ENCODE measurements around the gene ASB3.
"Not testable (repeated sequence)": the region's sequence is repeated elsewhere in the genome, so short reads cannot be mapped to it uniquely, and the experiment has no call there.

ASB3 gene

GRCh38 chr2:53777134-53777533 lies 9.6 kb downstream of the ASB3 start:
- no peaks in the 10 kb centered on the region for H3K9me3 Mint-ChIP-seq
- ATAC-seq (replicated peaks) (no peak), DNase-seq (no peak)
- H3K36me3 Mint-ChIP-seq (ENCODE audit: insufficient read depth) = peaks cover 27% of the 10 kb centered on the region
- peak overlapping the region in 1 of 2 donors; percentile 1 for H3K27ac Mint-ChIP-seq
- peaks cover 12 to 24% of the 10 kb centered on the region in 2 donors for H3K4me1 Mint-ChIP-seq (ENCODE audit: low read depth in 2 of 2)
- H3K4me3 Mint-ChIP-seq = no peak overlapping the region
- H3K27me3 Mint-ChIP-seq = no peaks in the 10 kb centered on the region

- Mint-ChIP-seq H3K27me3 (no peaks in the 10 kb centered on the region), H3K36me3 (ENCODE audit: insufficient read depth) (peaks cover 17% of the 10 kb centered on the region), H3K4me3 (no peak overlapping the region), H3K4me1 (ENCODE audit: low read depth in 2 of 2) (peaks cover 6 to 13% of the 10 kb centered on the region in 2 donors), H3K27ac (no peak overlapping the region), H3K9me3 (no peaks in the 10 kb centered on the region)
- no peak for DNase-seq
- no peak for ATAC-seq (replicated peaks)
Measured at GRCh38 chr2:53770264-53770663, 16.5 kb downstream of the ASB3 start.

GRCh38 chr2:53769318-53769945 lies 17.3 kb downstream of the ASB3 start:
- peaks cover 16% of the 10 kb centered on the region for H3K36me3 Mint-ChIP-seq (ENCODE audit: insufficient read depth)
- no peaks in the 10 kb centered on the region for H3K9me3 Mint-ChIP-seq
- H3K4me3 Mint-ChIP-seq = no peak overlapping the region
- H3K27me3 Mint-ChIP-seq = no peaks in the 10 kb centered on the region
- DNase-seq = no peak
- H3K27ac Mint-ChIP-seq = no peak overlapping the region
- H3K4me1 Mint-ChIP-seq (ENCODE audit: low read depth in 2 of 2) = peaks cover 6 to 13% of the 10 kb centered on the region in 2 donors
- no peak for ATAC-seq (replicated peaks)

GRCh38 chr2:53768242-53768542 lies 18.6 kb downstream of the ASB3 start:
- DNase-seq (no peak), ATAC-seq (replicated peaks) (no peak)
- H3K27ac Mint-ChIP-seq = peak overlapping the region; percentile 96 to 97

GRCh38 chr2:53767405-53768241 lies 19.1 kb downstream of the ASB3 start, which contains the start of gene CHAC2:
CHAC2 (plus strand) TSS chr2:53767804; CDS start chr2:53767887, 83 bp downstream.
- peak; percentile 81 to 82 (median 81) for DNase-seq
- Mint-ChIP-seq H3K27ac (peak within 1 kb of the TSS; percentile 96 to 97), H3K9me3 (no peaks in the 10 kb centered on the region), H3K27me3 (no peaks in the 10 kb centered on the region), H3K4me1 (ENCODE audit: low read depth in 2 of 2) (peaks cover 6 to 13% of the 10 kb centered on the region in 2 donors), H3K36me3 (ENCODE audit: insufficient read depth) (peaks cover 19% of the 10 kb centered on the region), H3K4me3 (peak within 1 kb of the TSS; percentile 95 to 96)
- ATAC-seq (replicated peaks) = peak; percentile 91

More at GRCh38 chr2:53768242-53768542, 18.6 kb downstream of the ASB3 start:
- H3K27me3 Mint-ChIP-seq = no peaks in the 10 kb centered on the region
- H3K9me3 Mint-ChIP-seq = no peaks in the 10 kb centered on the region
- peaks cover 6 to 13% of the 10 kb centered on the region in 2 donors for H3K4me1 Mint-ChIP-seq (ENCODE audit: low read depth in 2 of 2)
- peaks cover 15% of the 10 kb centered on the region for H3K36me3 Mint-ChIP-seq (ENCODE audit: insufficient read depth)
- H3K4me3 Mint-ChIP-seq = peak overlapping the region; percentile 95 to 96

GRCh38 chr2:53765767-53766166 lies 21.0 kb downstream of the ASB3 start:
- H3K27me3 Mint-ChIP-seq = no peaks in the 10 kb centered on the region
- no peaks in the 10 kb centered on the region for H3K9me3 Mint-ChIP-seq
- ATAC-seq (replicated peaks) = no peak
- no peak for DNase-seq
- H3K4me1 Mint-ChIP-seq (ENCODE audit: low read depth in 2 of 2) = peaks cover 6 to 13% of the 10 kb centered on the region in 2 donors
- H3K27ac Mint-ChIP-seq = no peak overlapping the region
- no peak overlapping the region for H3K4me3 Mint-ChIP-seq
- peaks cover 19% of the 10 kb centered on the region for H3K36me3 Mint-ChIP-seq (ENCODE audit: insufficient read depth)

- H3K36me3 Mint-ChIP-seq (ENCODE audit: insufficient read depth); DNase-seq; H3K27me3 Mint-ChIP-seq; H3K27ac Mint-ChIP-seq; H3K9me3 Mint-ChIP-seq; ATAC-seq (replicated peaks); H3K4me3 Mint-ChIP-seq; H3K4me1 Mint-ChIP-seq (ENCODE audit: low read depth in 2 of 2): not testable (repeated sequence)
Measured at GRCh38 chr2:53757206-53757605, 29.5 kb downstream of the ASB3 start.

GRCh38 chr2:53756644-53757043 lies 30.1 kb downstream of the ASB3 start:
- no peak for DNase-seq
- Mint-ChIP-seq H3K27me3 (no peaks in the 10 kb centered on the region), H3K9me3 (no peaks in the 10 kb centered on the region), H3K4me1 (ENCODE audit: low read depth in 2 of 2) (peaks cover 3 to 7% of the 10 kb centered on the region in 2 donors), H3K36me3 (ENCODE audit: insufficient read depth) (peaks cover 8% of the 10 kb centered on the region), H3K4me3 (no peak overlapping the region), H3K27ac (no peak overlapping the region)
- ATAC-seq (replicated peaks) = no peak

GRCh38 chr2:53755121-53755520 lies 31.6 kb downstream of the ASB3 start:
- H3K27ac Mint-ChIP-seq = no peak overlapping the region
- H3K4me1 Mint-ChIP-seq (ENCODE audit: low read depth in 2 of 2) = peaks cover 3 to 7% of the 10 kb centered on the region in 2 donors
- no peak overlapping the region for H3K4me3 Mint-ChIP-seq
- ATAC-seq (replicated peaks) = no peak
- H3K36me3 Mint-ChIP-seq (ENCODE audit: insufficient read depth) = peaks cover 6% of the 10 kb centered on the region
- no peaks in the 10 kb centered on the region for H3K9me3 Mint-ChIP-seq
- no peaks in the 10 kb centered on the region for H3K27me3 Mint-ChIP-seq
- DNase-seq = no peak

GRCh38 chr2:53753041-53753440 lies 33.7 kb downstream of the ASB3 start:
- Mint-ChIP-seq H3K27me3 (no peaks in the 10 kb centered on the region), H3K9me3 (no peaks in the 10 kb centered on the region), H3K36me3 (ENCODE audit: insufficient read depth) (peaks cover 13% of the 10 kb centered on the region), H3K4me1 (ENCODE audit: low read depth in 2 of 2) (peaks cover 3 to 7% of the 10 kb centered on the region in 2 donors), H3K4me3 (no peak overlapping the region), H3K27ac (peak overlapping the region in 1 of 2 donors; percentile 3)
- ATAC-seq (replicated peaks) (no peak), DNase-seq (no peak)

- no peaks in the 10 kb centered on the region for H3K27me3 Mint-ChIP-seq
- peak overlapping the region in 1 of 2 donors; percentile 15 for H3K27ac Mint-ChIP-seq
- DNase-seq = no peak
- no peaks in the 10 kb centered on the region for H3K9me3 Mint-ChIP-seq
- H3K4me3 Mint-ChIP-seq = no peak overlapping the region
- H3K4me1 Mint-ChIP-seq (ENCODE audit: low read depth in 2 of 2) = peaks cover 4 to 7% of the 10 kb centered on the region in 2 donors
- peaks cover 19% of the 10 kb centered on the region for H3K36me3 Mint-ChIP-seq (ENCODE audit: insufficient read depth)
- ATAC-seq (replicated peaks) = no peak
Measured at GRCh38 chr2:53752385-53752784, 34.4 kb downstream of the ASB3 start.

GRCh38 chr2:53751728-53752127 lies 35.0 kb downstream of the ASB3 start:
- Mint-ChIP-seq H3K27ac (peak overlapping the region in 1 of 2 donors; percentile 15), H3K4me1 (ENCODE audit: low read depth in 2 of 2) (peaks cover 4 to 7% of the 10 kb centered on the region in 2 donors), H3K27me3 (no peaks in the 10 kb centered on the region), H3K4me3 (no peak overlapping the region), H3K9me3 (no peaks in the 10 kb centered on the region), H3K36me3 (ENCODE audit: insufficient read depth) (peaks cover 20% of the 10 kb centered on the region)
- no peak for DNase-seq
- no peak for ATAC-seq (replicated peaks)

- Mint-ChIP-seq H3K4me1 (ENCODE audit: low read depth in 2 of 2) (peaks cover 4 to 7% of the 10 kb centered on the region in 2 donors), H3K36me3 (ENCODE audit: insufficient read depth) (peaks cover 21% of the 10 kb centered on the region), H3K27me3 (no peaks in the 10 kb centered on the region)
Measured at GRCh38 chr2:53750041-53750768, 36.5 kb downstream of the ASB3 start.

More at GRCh38 chr2:53750041-53750768, 36.5 kb downstream of the ASB3 start:
- no peak overlapping the region for H3K4me3 Mint-ChIP-seq
- no peak overlapping the region for H3K27ac Mint-ChIP-seq
- no peaks in the 10 kb centered on the region for H3K9me3 Mint-ChIP-seq
- DNase-seq = no peak
- no peak for ATAC-seq (replicated peaks)

Data from effector memory CD8-positive, alpha-beta T cell (primary cell).